ENCODE measurements around the gene TMEM63C.
"Not testable (repeated sequence)": the region's sequence is repeated elsewhere in the genome, so short reads cannot be mapped to it uniquely, and the experiment has no call there.

Gene TMEM63C

DNA sequence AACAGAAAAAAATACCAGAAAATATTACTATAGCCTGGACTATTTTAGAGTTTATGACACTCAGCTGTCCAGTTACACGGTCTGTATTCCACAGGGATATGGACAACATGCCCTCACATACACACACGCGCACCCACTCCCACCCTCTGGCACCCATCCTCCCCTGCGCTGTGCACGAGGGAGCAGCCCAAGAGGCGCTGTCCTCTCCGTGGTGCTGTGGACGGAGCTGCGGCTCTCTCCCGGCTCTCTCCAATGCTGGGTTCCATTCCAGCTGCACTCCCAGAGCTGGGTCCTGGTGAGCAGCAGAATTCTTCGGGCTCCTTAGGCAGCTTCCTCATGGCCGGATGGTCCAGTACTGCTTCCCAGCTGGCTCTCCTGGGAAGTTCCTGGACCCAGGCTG is 95.4 kb downstream of the TMEM63C start:
- Histone ChIP-seq H3K27me3 (replicated peaks; ENCODE audit: control insufficient read depth, insufficient read depth, low read length) (no peaks in the 10 kb centered on the region), H3K4me3 (replicated peaks; ENCODE audit: low read depth, low read length) (no peak overlapping the region), H3K36me3 (ENCODE audit: control insufficient read depth, insufficient read depth, low read length) (peaks cover 3% of the 10 kb centered on the region; the same call in 1 of the 2 replicates)
- no peak for DNase-seq (ENCODE audit: extremely low read depth, insufficient read length)
- no peak for TF ChIP-seq CTCF (IDR thresholded peaks at IDR 0.05; ENCODE audit: insufficient read depth, low read length, poor library complexity, severe bottlenecking)

DNA sequence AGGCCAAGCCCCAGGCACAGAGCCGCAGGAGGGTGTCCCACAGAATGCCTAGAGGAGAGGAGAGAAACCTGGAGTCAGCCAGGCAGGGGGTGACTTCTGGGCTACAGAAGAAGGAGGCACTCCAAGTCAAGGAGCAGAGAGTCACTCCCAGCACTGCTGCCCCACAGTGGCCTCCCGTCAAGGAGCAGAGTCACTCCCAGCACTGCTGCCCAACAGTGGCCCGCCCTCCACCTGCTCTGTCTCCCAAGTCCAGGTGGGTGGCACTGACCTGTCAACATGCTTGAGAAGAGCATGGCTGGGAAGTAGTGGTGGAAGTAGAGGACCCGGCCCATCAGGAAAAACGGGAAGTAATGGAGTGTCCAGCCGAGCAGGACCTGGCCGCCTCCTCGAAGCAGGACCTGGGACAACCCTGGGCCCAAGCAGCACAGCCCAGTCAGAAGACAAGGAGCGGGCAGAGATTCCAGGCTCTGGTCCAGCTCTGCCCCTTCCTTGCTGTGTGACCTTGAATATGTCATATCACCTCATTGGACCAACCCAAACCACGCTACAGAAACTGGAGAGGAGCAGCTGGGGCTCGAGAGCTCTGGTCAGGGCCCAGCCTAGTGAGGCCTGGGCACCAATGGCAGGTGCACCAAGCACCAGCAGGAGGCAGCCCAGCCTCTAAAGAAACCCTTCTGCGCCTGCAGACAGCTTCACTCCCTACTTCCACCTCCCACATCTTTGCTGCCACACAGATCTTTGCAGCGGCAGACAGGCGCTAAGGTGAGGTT is 97.0 kb downstream of the TMEM63C start:
- Histone ChIP-seq H3K36me3 (ENCODE audit: control insufficient read depth, insufficient read depth, low read length) (peaks cover 3% of the 10 kb centered on the region), H3K4me3 (replicated peaks; ENCODE audit: low read depth, low read length) (no peak overlapping the region), H3K27me3 (replicated peaks; ENCODE audit: control insufficient read depth, insufficient read depth, low read length) (no peaks in the 10 kb centered on the region)
- no peak for TF ChIP-seq CTCF (IDR thresholded peaks at IDR 0.05; ENCODE audit: insufficient read depth, low read length, poor library complexity, severe bottlenecking)
- DNase-seq (ENCODE audit: extremely low read depth, insufficient read length): no peak

- no peak for DNase-seq (ENCODE audit: extremely low read depth, insufficient read length)
- Histone ChIP-seq H3K4me3 (replicated peaks; ENCODE audit: low read depth, low read length) (no peak overlapping the region), H3K27me3 (replicated peaks; ENCODE audit: control insufficient read depth, insufficient read depth, low read length) (no peaks in the 10 kb centered on the region), H3K36me3 (ENCODE audit: control insufficient read depth, insufficient read depth, low read length) (peaks cover 3% of the 10 kb centered on the region)
- no peak for TF ChIP-seq CTCF (IDR thresholded peaks at IDR 0.05; ENCODE audit: insufficient read depth, low read length, poor library complexity, severe bottlenecking)
These were observed 98.1 kb downstream of the TMEM63C start for GRCh38 chr14:77279719-77280118.

DNA sequence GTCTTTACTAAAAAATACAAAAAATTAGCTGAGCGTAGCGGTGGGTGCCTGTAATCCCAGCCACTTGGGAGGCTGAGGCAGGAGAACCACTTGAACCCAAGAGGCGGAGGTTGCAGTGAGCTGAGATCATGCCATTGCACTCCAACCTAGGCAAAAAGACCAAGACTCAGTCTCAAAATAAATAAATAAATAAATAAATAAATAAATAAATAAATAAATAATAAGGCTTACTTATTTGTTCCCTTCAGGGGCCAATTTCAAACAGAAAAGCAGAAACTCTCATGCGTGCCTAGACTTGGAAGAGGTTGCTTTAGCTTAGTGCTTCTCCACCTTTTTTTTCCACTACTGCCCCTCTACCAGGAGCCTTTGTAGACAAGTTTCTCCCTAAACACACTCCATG is 99.3 kb downstream of the TMEM63C start:
- H3K4me3 ChIP-seq (replicated peaks; ENCODE audit: low read depth, low read length); H3K36me3 ChIP-seq (ENCODE audit: control insufficient read depth, insufficient read depth, low read length); DNase-seq (ENCODE audit: extremely low read depth, insufficient read length); H3K27me3 ChIP-seq (replicated peaks; ENCODE audit: control insufficient read depth, insufficient read depth, low read length): not testable (repeated sequence)

DNA sequence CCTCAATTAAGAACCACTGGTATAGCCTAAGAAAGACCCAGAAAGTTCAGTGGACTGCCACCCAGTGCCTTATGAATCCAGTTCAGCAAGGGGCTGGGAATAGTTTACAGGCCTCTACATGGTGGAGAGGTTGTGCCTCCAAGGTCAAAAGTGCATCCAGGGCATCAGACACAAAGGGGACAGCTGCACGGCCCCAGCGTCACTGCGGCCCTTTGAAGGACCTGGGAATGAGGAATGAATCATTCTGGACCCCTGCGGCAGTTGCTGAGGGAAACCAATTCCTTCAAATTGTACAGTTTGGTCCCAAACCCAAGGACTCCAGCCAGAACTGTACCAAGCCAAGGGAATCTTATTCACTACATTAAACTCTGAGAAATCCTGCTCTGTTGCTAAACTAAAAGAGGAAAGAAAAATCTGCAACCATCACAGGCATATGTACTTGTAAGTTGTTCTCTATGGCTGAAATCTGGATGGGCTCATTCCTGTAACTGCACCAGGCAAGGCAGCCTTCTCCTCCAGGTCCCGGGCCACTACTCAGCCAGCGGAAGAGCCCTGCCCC is 100.3 kb downstream of the TMEM63C start:
- peaks cover 3% of the 10 kb centered on the region for H3K36me3 ChIP-seq (ENCODE audit: control insufficient read depth, insufficient read depth, low read length)

More for the DNA sequence above, 100.3 kb downstream of the TMEM63C start:
- no peak for DNase-seq (ENCODE audit: extremely low read depth, insufficient read length)
- H3K27me3 ChIP-seq (replicated peaks; ENCODE audit: control insufficient read depth, insufficient read depth, low read length): no peaks in the 10 kb centered on the region
- TF ChIP-seq CTCF (IDR thresholded peaks at IDR 0.05; ENCODE audit: insufficient read depth, low read length, poor library complexity, severe bottlenecking): no peak
- no peak overlapping the region for H3K4me3 ChIP-seq (replicated peaks; ENCODE audit: low read depth, low read length)

All from GM06990 (cell line).